GM12891 (cell line): ENCODE measurements around the gene SUMO3.

Experiments used
- DNase-seq: peaks from one replicate; pipeline ENCODE4 v3.0.0; 2011; ENCODE audit warnings: low spot score; ENCODE audit not compliant: insufficient read length
- FAIRE-seq: peaks from 2 replicates; lab custom pipeline; 2011; peaks lifted over from hg19 to GRCh38; lab: Jason Lieb, UNC
- PAX5 ChIP-seq: IDR thresholded peaks from 2 replicates; pipeline ENCODE4 v1.6.1; 2011; ENCODE audit warnings: low read length, moderate library complexity, mild to moderate bottlenecking; ENCODE audit not compliant: insufficient read depth, severe bottlenecking
- POLR2A ChIP-seq: IDR thresholded peaks from 2 replicates; pipeline ENCODE4 v1.6.1; 2011; ENCODE audit warnings: low read depth, low read length, control low read depth
- POLR2AphosphoS5 ChIP-seq: IDR thresholded peaks from 2 replicates; pipeline ENCODE4 v1.6.1; 2011; ENCODE audit warnings: low read depth, low read length, control low read depth
- POU2F2 ChIP-seq: IDR thresholded peaks from 2 replicates; pipeline ENCODE4 v1.6.1; 2011; ENCODE audit warnings: low read depth, mild to moderate bottlenecking, control low read depth, low read length, moderate library complexity
- SPI1 ChIP-seq: IDR thresholded peaks from 2 replicates; pipeline ENCODE4 v1.6.1; 2011; ENCODE audit warnings: low read depth, low read length, control low read depth
- TAF1 ChIP-seq: IDR thresholded peaks from 2 replicates; pipeline ENCODE4 v1.6.1; 2011; ENCODE audit warnings: low read depth, low read length, control low read depth

SUMO3 gene

GRCh38 chr21:44756423-44757185, 61.3 kb downstream of the SUMO3 start:
- no peak for TF ChIP-seq POLR2AphosphoS5
- no peak for TF ChIP-seq POLR2A
- TF ChIP-seq SPI1 = no peak
- TF ChIP-seq PAX5 = no peak
- TF ChIP-seq TAF1 = no peak
- no peak for TF ChIP-seq POU2F2
- DNase-seq = no peak
- no peak for FAIRE-seq
